ENCODE measurements around the gene UGT8. TPM values are rescaled to one million over a fixed set of nuclear protein-coding genes. Genes with fewer than 3 reads are reported as not detected.
"Not testable (repeated sequence)": the region's sequence is repeated elsewhere in the genome, so short reads cannot be mapped to it uniquely, and the experiment has no call there.

Gene UGT8
- total and polyA plus RNA-seq, 2 of the 8 experiments (the other 6 are each of a cell fraction or from before 2014, with no cell fraction given) = 16.9 to 26.9 TPM

DNA sequence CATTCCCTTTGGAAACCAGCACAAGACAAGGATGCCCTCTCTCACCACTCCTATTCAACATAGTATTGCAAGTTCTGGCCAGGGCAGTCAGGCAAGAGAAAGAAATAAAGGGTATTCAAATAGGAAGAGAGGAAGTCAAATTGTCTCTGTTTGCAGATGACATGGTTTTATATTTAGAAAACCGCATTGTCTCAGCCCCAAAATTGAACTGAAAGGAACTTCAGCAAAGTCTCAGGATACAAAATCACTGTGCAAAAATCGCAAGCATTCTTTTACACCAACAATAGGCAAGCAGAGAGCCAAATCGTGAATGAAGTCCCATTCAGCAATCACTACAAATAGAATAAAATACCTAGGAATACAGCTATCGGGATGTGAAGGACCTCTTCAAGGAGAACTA, 72.1 kb downstream of the UGT8 start:
- H3K27ac ChIP-seq (ENCODE audit: low read depth, low read length); H3K4me3 ChIP-seq (ENCODE audit: extremely low read depth in 1 of 4, insufficient read depth in 2 of 4, low read depth in 3 of 4, low read length in 4 of 4); H2BK12ac ChIP-seq (ENCODE audit: low read depth, low read length); H2AFZ ChIP-seq (ENCODE audit: low read length); H3K4ac ChIP-seq (replicated peaks; ENCODE audit: insufficient read length, low read depth, low read length); CTCF ChIA-PET (ENCODE audit: partially characterized antibody); H2AK5ac ChIP-seq (ENCODE audit: low read depth, low read length); POLR2A ChIA-PET (ENCODE audit: partially characterized antibody); H3K56ac ChIP-seq (replicated peaks; ENCODE audit: insufficient read length, low read depth, low read length); H3K4me2 ChIP-seq (ENCODE audit: insufficient read depth in 1 of 2, low read depth in 2 of 2, low read length in 2 of 2); H3K27me3 ChIP-seq (replicated peaks in 1 of 4; ENCODE audit: control insufficient read depth in 3 of 4, extremely low read depth in 1 of 4, insufficient read depth in 3 of 4, low read length in 3 of 4); H3K18ac ChIP-seq (ENCODE audit: extremely low read depth, low read length); H3K9ac ChIP-seq (replicated peaks in 1 of 4; ENCODE audit: extremely low read depth in 1 of 4, low read depth in 3 of 4, low read length in 3 of 4); H3K23me2 ChIP-seq (ENCODE audit: low read depth, low read length); H3K23ac ChIP-seq (ENCODE audit: insufficient read length); FAIRE-seq; H2BK120ac ChIP-seq (replicated peaks; ENCODE audit: low read depth, low read length); H3K79me2 ChIP-seq (ENCODE audit: control insufficient read depth in 1 of 2, insufficient read depth in 2 of 2, low read length in 2 of 2); H2BK15ac ChIP-seq (ENCODE audit: low read length); H3K9me3 ChIP-seq (ENCODE audit: insufficient read depth in 2 of 2, low read depth in 1 of 2, low read length in 1 of 2); H2BK5ac ChIP-seq (ENCODE audit: low read depth, low read length); H3K79me1 ChIP-seq (ENCODE audit: low read depth, low read length); DNase-seq (ENCODE audit: low read depth in 1 of 2, low spot score in 2 of 2); H3K14ac ChIP-seq (ENCODE audit: insufficient read length); H2BK20ac ChIP-seq (ENCODE audit: low read length); H3K4me1 ChIP-seq (replicated peaks in 1 of 4; ENCODE audit: control insufficient read depth in 3 of 4, insufficient read depth in 4 of 4, low read length in 3 of 4); H4K8ac ChIP-seq (ENCODE audit: extremely low read depth, insufficient read depth, low read length); H4K20me1 ChIP-seq (replicated peaks in 1 of 2; ENCODE audit: control insufficient read depth in 1 of 2, insufficient read depth in 2 of 2, low read length in 2 of 2); H4K91ac ChIP-seq (replicated peaks; ENCODE audit: insufficient read length, low read length); H4K5ac ChIP-seq (ENCODE audit: insufficient read length, low read depth, low read length): not testable (repeated sequence)
- peaks cover 0 to 11% (median 1%) of the 10 kb centered on the region in 4 experiments; a peak in 3 of 8 replicates for H3K36me3 ChIP-seq (ENCODE audit: control insufficient read depth in 2 of 4, insufficient read depth in 4 of 4, low read length in 3 of 4)
- 93% methylated on average over 4 of the region's 4 CpGs; no CpG with 5 or more reads in 1 of the 2 experiments for WGBS, 2 experiments (ENCODE audit: extremely low coverage in 1 of 2, insufficient coverage in 1 of 2, insufficient read length in 1 of 2, insufficient replicate concordance in 2 of 2, low coverage in 1 of 2, low lambda C conversion rate in 2 of 2, missing lambda C conversion rate in 1 of 2)

Measured in H1 (cell line).